GM12878 (cell line): ENCODE measurements around the gene PLPPR1. TPM values are rescaled to one million over a fixed set of nuclear protein-coding genes. Genes with fewer than 3 reads are reported as not detected.

ENCODE experiments used
- ATAC-seq: fragments of 200-7000 bp; cut with Tn5 transposase; 3 replicates; pipeline ENCODE4 v1.9.1; 2020; ENCODE audit warnings: mild to moderate bottlenecking, moderate library complexity
- BruUV-seq: library from RNA; stranded (reverse); fragments of 400-500 nt; replicated peaks from 2 replicates; lab custom pipeline; 2021; lab: Mats Ljungman, UMichigan
- CTCF ChIA-PET: fragments of 300-600 bp; sonication (Branson Sonifier 250); formaldehyde crosslinking; extraction: SDS; loops from one replicate; lab custom pipeline; 2021; ENCODE audit warnings: inconsistent platforms; lab: Yijun Ruan, JAX
- POLR2A ChIA-PET: fragments of 350-600 bp; formaldehyde crosslinking; extraction: SDS; loops from one replicate; lab custom pipeline; 2021; ENCODE audit warnings: inconsistent platforms; lab: Charles Lee
- RAD21 ChIA-PET: fragments of 300-600 bp; sonication (Branson Sonifier 250); formaldehyde crosslinking; loops from one replicate; lab custom pipeline; 2023; ENCODE audit warnings: antibody characterized with exemption; ENCODE audit not compliant: unreplicated experiment; lab: Charles Lee
- SMC1A ChIA-PET: fragments of 300-600 bp; sonication (Branson Sonifier 250); formaldehyde crosslinking; loops from one replicate; lab custom pipeline; 2023; ENCODE audit not compliant: unreplicated experiment, uncharacterized antibody; lab: Charles Lee
- DNase-seq: peaks from one replicate; pipeline ENCODE4 v3.0.0-alpha.2; 2011; ENCODE audit warnings: low read depth, low spot score
- FAIRE-seq: peaks from 3 replicates; lab custom pipeline; 2011; peaks lifted over from hg19 to GRCh38; lab: Jason Lieb, UNC
- H2AFZ ChIP-seq: 2 replicates; pipeline ENCODE4 v1.6.0; 2011; ENCODE audit warnings: low read depth, low read length, control low read depth; ENCODE audit not compliant: control insufficient read depth
- H3K27ac ChIP-seq: 2 replicates; pipeline ENCODE4 v1.5.1; 2011; ENCODE audit warnings: control low read depth; ENCODE audit not compliant: control insufficient read depth, insufficient read depth
- H3K27me3 ChIP-seq, 2 experiments: replicated peaks in 1 of 2; 2 replicates each; pipeline versions ENCODE4 v1.6.0 to v1.6.1; 2011; ENCODE audit warnings: low read length in 1 of 2; ENCODE audit not compliant: control insufficient read depth in 2 of 2, insufficient read depth in 2 of 2
- H3K36me3 ChIP-seq, 2 experiments: 2 replicates each; pipeline ENCODE4 v1.5.1; 2011; ENCODE audit warnings: low read length in 1 of 2; ENCODE audit not compliant: control insufficient read depth in 2 of 2, insufficient read depth in 2 of 2
- H3K4me1 ChIP-seq: 2 replicates; pipeline ENCODE4 v1.6.1; 2011; ENCODE audit warnings: mild to moderate bottlenecking, low read length, moderate library complexity, mixed read lengths; ENCODE audit not compliant: control insufficient read depth, insufficient read depth
- H3K4me2 ChIP-seq: 2 replicates; pipeline ENCODE4 v1.6.0; 2011; ENCODE audit warnings: control low read depth; ENCODE audit not compliant: control insufficient read depth, insufficient read depth
- H3K4me3 ChIP-seq: fragments of 200-600 bp; sonication (generic); 2 replicates; pipeline ENCODE4 v1.5.1; 2016
- H3K79me2 ChIP-seq: 2 replicates; pipeline ENCODE4 v1.6.0; 2011; ENCODE audit warnings: low read length; ENCODE audit not compliant: control insufficient read depth, insufficient read depth
- H3K9ac ChIP-seq: 2 replicates; pipeline ENCODE4 v1.8.0; 2011; ENCODE audit warnings: low read length, control low read depth, mixed read lengths; ENCODE audit not compliant: control insufficient read depth, insufficient read depth
- H3K9me3 ChIP-seq: replicated peaks from 3 replicates; pipeline ENCODE4 v1.5.1; 2011; ENCODE audit warnings: mild to moderate bottlenecking, low read length; ENCODE audit not compliant: control insufficient read depth, insufficient read depth
- H4K20me1 ChIP-seq: 2 replicates; pipeline ENCODE4 v1.6.0; 2011; ENCODE audit not compliant: control insufficient read depth, insufficient read depth
- BRCA1 ChIP-seq: IDR thresholded peaks from 2 replicates; pipeline ENCODE4 v1.6.1; 2011; ENCODE audit warnings: low read depth, low read length, improper control_type of control experiment
- MTA3 ChIP-seq: IDR thresholded peaks from 2 replicates; pipeline ENCODE4 v1.6.1; 2012; ENCODE audit warnings: low read length, inconsistent platforms, borderline replicate concordance
- PAX5 ChIP-seq: IDR thresholded peaks from 2 replicates; pipeline ENCODE4 v1.6.1; 2011; ENCODE audit warnings: low read depth, low read length, borderline replicate concordance
- SIX5 ChIP-seq: IDR thresholded peaks from 2 replicates; pipeline ENCODE4 v1.6.1; 2011; ENCODE audit warnings: mild to moderate bottlenecking, low read depth, low read length, moderate library complexity; ENCODE audit not compliant: severe bottlenecking
- SMARCA5 ChIP-seq: fragments of 450-650 bp; IDR thresholded peaks from 2 replicates; pipeline ENCODE4 v1.6.1; 2017; ENCODE audit warnings: mild to moderate bottlenecking
- STAT1 ChIP-seq: fragments of 450-650 bp; conservative IDR thresholded peaks from 2 replicates; pipeline ENCODE4 v1.6.1; 2014; ENCODE audit warnings: antibody characterized with exemption, mild to moderate bottlenecking
- ZBED1 ChIP-seq: IDR thresholded peaks from 2 replicates; pipeline ENCODE4 v1.6.1; 2016; ENCODE audit warnings: borderline replicate concordance
- WGBS: methylation state at CpG from one replicate; pipeline ENCODE4 v1.1.6; 2016; ENCODE audit warnings: low lambda C conversion rate; ENCODE audit not compliant: insufficient replicate concordance, insufficient coverage; ENCODE audit errors: missing lambda C conversion rate; 5-methylcytosine and 5-hydroxymethylcytosine counted together
- in situ Hi-C: fragments of 300-500 bp; cut with MboI; formaldehyde crosslinking; loops from 9 replicates; pipeline ENCODE4 v1.14.3; 2018; ENCODE audit warnings: mixed read lengths
- intact Hi-C: fragments of 100-400 bp; cut with micrococcal nuclease; formaldehyde crosslinking; loops from one replicate; pipeline ENCODE4 v1.14.2; 2022; ENCODE audit not compliant: unreplicated experiment
- polyA plus RNA-seq, 11 experiments: library from polyadenylated mRNA; depleted of rRNA in 4 of 11; unstranded in 6 of 11; stranded (reverse) in 5 of 11; fragments of >200 nt; fragmentation: Nextera tagmentation in 4 of 11; fragmentation: Illumina TruSeq in 1 of 11; extraction: Ambion mirVana in 4 of 11; extraction: Trizol in 1 of 11; gene quantifications; 1 replicate in 1 of 11; 2 replicates in 10 of 11; pipeline versions ENCODE4 v1.2.1 to v1.2.3, GENCODE V29; 2011 to 2016; ENCODE audit warnings: inconsistent platforms in 2 of 11, missing spikeins in 2 of 11, low read depth in 1 of 11
- total RNA-seq, 4 experiments: library from RNA; depleted of rRNA in 3 of 4; stranded (reverse); fragments of >200 nt in 3 of 4; fragmentation: Illumina TruSeq in 1 of 4; extraction: Trizol in 1 of 4; gene quantifications; 2 replicates each; pipeline versions ENCODE4 v1.2.1 to v1.2.3, GENCODE V29; 2013 to 2021
- TF ChIP-seq, protein P1 (sequence below): fragments of 450-650 bp; formaldehyde crosslinking; IDR thresholded peaks from 2 replicates; pipeline ENCODE4 v1.5.0; 2022; ENCODE audit warnings: mild to moderate bottlenecking, missing genetic modification characterization
- TF ChIP-seq, protein P2 (sequence below): fragments of 450-650 bp; IDR thresholded peaks from 2 replicates; pipeline ENCODE4 v1.6.1; 2016; ENCODE audit warnings: mild to moderate bottlenecking, moderate library complexity, borderline replicate concordance

PLPPR1 gene
- total and polyA plus RNA-seq, 10 of the 15 experiments (the other 5 are each of a cell fraction or from before 2014, with no cell fraction given): 0.69 TPM; not detected in 9

DNA sequence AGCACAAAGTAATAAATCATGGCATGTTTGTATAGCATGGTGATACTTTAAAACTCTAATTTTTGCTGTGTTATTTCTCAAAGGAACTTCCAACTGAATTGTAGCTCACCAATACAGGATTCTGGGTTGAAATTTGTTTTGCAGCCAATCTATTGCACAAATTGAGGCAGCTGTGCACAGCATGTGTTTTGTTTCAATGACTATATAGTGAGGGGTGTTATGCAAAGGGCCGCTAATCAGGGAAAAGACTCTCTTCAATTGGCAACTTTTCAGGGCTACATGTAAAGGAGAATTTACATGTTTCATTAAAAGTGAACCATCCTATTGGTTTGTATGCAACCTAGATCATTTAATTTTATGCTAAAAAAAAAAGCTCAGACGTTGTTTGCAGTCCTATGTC is 44.6 kb downstream of the PLPPR1 start:
- Histone ChIP-seq H3K4me1 (no peaks in the 10 kb centered on the region), H3K9ac (no peak overlapping the region), H4K20me1 (no peaks in the 10 kb centered on the region), H2AFZ (no peak overlapping the region), H3K27me3 (peaks cover 0 to 2% of the 10 kb centered on the region in 2 experiments; a peak in 1 of 4 replicates), H3K9me3 (no peaks in the 10 kb centered on the region), H3K4me3 (no peak overlapping the region), H3K36me3 (no peaks in the 10 kb centered on the region), H3K79me2 (no peaks in the 10 kb centered on the region), H3K4me2 (no peak overlapping the region), H3K27ac (no peak overlapping the region)
- intact Hi-C loops: no loop called here
- WGBS: 0% methylated on average over 2 of the region's 2 CpGs
- no peak for ATAC-seq
- no TSS peak for BruUV-seq
- SMC1A ChIA-PET: no interaction called here
- POLR2A ChIA-PET: no interaction called here
- in situ Hi-C loops: no loop called here
- RAD21 ChIA-PET: no interaction called here
- DNase-seq: no peak
- FAIRE-seq: no peak
- no peak for TF ChIP-seq MTA3
- TF ChIP-seq SMARCA5: no peak
- TF ChIP-seq, protein P1, sequence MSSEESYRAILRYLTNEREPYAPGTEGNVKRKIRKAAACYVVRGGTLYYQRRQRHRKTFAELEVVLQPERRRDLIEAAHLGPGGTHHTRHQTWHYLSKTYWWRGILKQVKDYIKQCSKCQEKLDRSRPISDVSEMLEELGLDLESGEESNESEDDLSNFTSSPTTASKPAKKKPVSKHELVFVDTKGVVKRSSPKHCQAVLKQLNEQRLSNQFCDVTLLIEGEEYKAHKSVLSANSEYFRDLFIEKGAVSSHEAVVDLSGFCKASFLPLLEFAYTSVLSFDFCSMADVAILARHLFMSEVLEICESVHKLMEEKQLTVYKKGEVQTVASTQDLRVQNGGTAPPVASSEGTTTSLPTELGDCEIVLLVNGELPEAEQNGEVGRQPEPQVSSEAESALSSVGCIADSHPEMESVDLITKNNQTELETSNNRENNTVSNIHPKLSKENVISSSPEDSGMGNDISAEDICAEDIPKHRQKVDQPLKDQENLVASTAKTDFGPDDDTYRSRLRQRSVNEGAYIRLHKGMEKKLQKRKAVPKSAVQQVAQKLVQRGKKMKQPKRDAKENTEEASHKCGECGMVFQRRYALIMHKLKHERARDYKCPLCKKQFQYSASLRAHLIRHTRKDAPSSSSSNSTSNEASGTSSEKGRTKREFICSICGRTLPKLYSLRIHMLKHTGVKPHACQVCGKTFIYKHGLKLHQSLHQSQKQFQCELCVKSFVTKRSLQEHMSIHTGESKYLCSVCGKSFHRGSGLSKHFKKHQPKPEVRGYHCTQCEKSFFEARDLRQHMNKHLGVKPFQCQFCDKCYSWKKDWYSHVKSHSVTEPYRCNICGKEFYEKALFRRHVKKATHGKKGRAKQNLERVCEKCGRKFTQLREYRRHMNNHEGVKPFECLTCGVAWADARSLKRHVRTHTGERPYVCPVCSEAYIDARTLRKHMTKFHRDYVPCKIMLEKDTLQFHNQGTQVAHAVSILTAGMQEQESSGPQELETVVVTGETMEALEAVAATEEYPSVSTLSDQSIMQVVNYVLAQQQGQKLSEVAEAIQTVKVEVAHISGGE (CRISPR knock-in tag): no peak
- no peak for TF ChIP-seq STAT1
- CTCF ChIA-PET: no interaction called here

DNA sequence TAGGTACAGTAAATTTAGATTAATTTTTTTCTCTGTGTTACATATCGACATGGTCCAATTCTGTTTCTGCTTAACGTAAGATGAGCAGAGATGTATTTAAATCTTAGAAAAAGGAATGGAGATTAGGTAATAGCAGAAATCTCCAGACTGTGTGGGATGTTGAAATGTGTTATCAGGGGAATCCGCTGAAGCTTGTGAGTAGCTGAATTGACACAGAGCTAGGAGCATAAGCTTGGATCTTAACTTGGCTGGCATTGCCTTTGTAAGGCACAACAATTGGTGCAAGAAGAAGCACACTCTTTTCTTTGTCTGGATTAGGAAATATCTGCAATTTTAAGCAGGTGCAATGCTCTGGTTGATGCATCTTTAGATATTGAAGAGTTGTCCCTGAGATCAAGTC is 53.1 kb downstream of the PLPPR1 start:
- Histone ChIP-seq H3K36me3 (no peaks in the 10 kb centered on the region), H3K27me3 (no peaks in the 10 kb centered on the region), H3K4me3 (no peak overlapping the region), H3K79me2 (no peaks in the 10 kb centered on the region), H3K4me2 (no peak overlapping the region), H3K27ac (no peak overlapping the region), H3K9ac (no peak overlapping the region), H3K4me1 (no peaks in the 10 kb centered on the region), H4K20me1 (no peaks in the 10 kb centered on the region), H2AFZ (no peak overlapping the region), H3K9me3 (no peaks in the 10 kb centered on the region)
- 41% methylated on average over 3 of the region's 3 CpGs for WGBS
- intact Hi-C loops: no loop called here
- BruUV-seq: no TSS peak
- SMC1A ChIA-PET: no interaction called here
- ATAC-seq: no peak
- no peak for DNase-seq
- POLR2A ChIA-PET: no interaction called here
- in situ Hi-C loops: no loop called here
- CTCF ChIA-PET: no interaction called here
- no peak for FAIRE-seq
- RAD21 ChIA-PET: no interaction called here
- TF ChIP-seq SIX5 (no peak), PAX5 (no peak), BRCA1 (no peak), ZBED1 (no peak)
- TF ChIP-seq, protein P2, sequence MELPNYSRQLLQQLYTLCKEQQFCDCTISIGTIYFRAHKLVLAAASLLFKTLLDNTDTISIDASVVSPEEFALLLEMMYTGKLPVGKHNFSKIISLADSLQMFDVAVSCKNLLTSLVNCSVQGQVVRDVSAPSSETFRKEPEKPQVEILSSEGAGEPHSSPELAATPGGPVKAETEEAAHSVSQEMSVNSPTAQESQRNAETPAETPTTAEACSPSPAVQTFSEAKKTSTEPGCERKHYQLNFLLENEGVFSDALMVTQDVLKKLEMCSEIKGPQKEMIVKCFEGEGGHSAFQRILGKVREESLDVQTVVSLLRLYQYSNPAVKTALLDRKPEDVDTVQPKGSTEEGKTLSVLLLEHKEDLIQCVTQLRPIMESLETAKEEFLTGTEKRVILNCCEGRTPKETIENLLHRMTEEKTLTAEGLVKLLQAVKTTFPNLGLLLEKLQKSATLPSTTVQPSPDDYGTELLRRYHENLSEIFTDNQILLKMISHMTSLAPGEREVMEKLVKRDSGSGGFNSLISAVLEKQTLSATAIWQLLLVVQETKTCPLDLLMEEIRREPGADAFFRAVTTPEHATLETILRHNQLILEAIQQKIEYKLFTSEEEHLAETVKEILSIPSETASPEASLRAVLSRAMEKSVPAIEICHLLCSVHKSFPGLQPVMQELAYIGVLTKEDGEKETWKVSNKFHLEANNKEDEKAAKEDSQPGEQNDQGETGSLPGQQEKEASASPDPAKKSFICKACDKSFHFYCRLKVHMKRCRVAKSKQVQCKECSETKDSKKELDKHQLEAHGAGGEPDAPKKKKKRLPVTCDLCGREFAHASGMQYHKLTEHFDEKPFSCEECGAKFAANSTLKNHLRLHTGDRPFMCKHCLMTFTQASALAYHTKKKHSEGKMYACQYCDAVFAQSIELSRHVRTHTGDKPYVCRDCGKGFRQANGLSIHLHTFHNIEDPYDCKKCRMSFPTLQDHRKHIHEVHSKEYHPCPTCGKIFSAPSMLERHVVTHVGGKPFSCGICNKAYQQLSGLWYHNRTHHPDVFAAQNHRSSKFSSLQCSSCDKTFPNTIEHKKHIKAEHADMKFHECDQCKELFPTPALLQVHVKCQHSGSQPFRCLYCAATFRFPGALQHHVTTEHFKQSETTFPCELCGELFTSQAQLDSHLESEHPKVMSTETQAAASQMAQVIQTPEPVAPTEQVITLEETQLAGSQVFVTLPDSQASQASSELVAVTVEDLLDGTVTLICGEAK: no peak
